ENCODE data around the gene DAZAP1. TPM values are rescaled to one million over a fixed set of nuclear protein-coding genes. Genes with fewer than 3 reads are reported as not detected.

The DAZAP1 gene
- total RNA-seq, 1 experiment from 2014 or later: 246 TPM

DNA sequence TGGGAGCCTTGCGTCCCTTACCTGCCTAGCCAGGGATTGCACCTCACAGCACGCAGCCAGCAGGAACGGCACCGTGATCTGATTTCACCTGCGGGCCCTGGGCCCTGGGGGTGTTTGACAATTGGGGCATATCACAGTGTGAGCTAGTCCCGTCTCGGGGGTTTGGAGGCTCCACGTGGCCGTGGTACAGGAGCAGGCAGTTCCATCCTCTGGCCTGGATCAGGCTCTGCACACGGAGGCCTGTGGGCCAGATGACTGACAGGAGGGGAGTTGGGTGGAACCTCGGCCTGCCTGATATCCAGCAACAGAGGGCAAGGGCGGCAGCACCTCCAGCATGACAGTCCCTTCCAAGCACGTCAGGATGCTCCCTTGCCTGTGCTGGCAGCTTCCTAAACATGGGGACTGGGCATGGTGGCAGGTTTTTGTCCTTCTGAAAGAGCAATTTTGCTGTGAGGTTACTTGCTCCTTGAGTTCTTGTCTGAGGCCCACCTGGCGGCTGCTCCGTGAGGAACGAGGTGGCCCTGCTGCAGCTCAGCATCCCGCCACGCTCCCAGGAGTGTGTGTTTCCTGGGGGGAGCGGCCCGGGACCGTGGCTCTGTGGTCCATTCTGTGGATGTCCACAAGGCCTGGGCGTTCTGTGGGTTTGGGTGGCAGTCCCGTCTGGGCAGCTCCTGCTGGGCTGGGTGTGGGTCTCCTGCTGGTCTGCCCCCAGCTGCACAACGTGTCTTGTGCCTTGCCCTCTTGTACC is 24.5 kb downstream of the DAZAP1 start:
- H3K9me3 Mint-ChIP-seq (ENCODE audit: unreplicated experiment): no peaks in the 10 kb centered on the region
- BruUV-seq (replicated peaks): no TSS peak

DNA sequence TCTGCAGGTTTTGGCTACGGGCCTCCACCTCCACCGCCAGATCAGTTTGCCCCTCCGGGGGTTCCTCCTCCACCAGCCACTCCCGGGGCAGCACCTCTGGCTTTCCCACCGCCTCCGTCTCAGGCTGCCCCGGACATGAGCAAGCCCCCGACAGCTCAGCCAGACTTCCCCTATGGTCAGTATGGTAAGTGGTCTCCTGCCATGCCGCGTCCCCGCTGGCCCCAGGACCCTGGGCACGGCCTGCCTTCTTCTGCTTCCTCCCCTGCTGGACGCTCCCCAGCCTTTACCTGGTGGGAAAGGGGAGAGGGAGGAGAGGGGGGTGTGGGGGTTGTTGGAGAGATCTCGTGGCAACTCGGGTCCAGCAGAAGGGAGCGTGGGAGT is 25.1 kb downstream of the DAZAP1 start:
- no TSS peak for BruUV-seq (replicated peaks)
- DNase-seq (ENCODE audit: unreplicated experiment): no peak
- intact Hi-C loops (cut with micrococcal nuclease): no loop called here
- no peak overlapping the region for H3K4me3 Mint-ChIP-seq (ENCODE audit: unreplicated experiment)
- no peak overlapping the region for H3K27ac Mint-ChIP-seq (ENCODE audit: low read depth, unreplicated experiment)
- H3K36me3 Mint-ChIP-seq (ENCODE audit: insufficient read depth, unreplicated experiment): peaks cover 80% of the 10 kb centered on the region
- ChIA-PET POLR2A (interaction anchor here (0.9 kb wide), 1 partner anchor 21 kb away, joined by 3 read pairs; no protein-coding TSS in a partner anchor), CTCF (no interaction called here)
- TF ChIP-seq, protein P1, sequence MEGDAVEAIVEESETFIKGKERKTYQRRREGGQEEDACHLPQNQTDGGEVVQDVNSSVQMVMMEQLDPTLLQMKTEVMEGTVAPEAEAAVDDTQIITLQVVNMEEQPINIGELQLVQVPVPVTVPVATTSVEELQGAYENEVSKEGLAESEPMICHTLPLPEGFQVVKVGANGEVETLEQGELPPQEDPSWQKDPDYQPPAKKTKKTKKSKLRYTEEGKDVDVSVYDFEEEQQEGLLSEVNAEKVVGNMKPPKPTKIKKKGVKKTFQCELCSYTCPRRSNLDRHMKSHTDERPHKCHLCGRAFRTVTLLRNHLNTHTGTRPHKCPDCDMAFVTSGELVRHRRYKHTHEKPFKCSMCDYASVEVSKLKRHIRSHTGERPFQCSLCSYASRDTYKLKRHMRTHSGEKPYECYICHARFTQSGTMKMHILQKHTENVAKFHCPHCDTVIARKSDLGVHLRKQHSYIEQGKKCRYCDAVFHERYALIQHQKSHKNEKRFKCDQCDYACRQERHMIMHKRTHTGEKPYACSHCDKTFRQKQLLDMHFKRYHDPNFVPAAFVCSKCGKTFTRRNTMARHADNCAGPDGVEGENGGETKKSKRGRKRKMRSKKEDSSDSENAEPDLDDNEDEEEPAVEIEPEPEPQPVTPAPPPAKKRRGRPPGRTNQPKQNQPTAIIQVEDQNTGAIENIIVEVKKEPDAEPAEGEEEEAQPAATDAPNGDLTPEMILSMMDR (IDR thresholded peaks at IDR 0.05; ENCODE audit: unreplicated experiment): no peak
- no peaks in the 10 kb centered on the region for H3K27me3 Mint-ChIP-seq (ENCODE audit: insufficient read depth, unreplicated experiment)
- no peaks in the 10 kb centered on the region for H3K4me1 Mint-ChIP-seq (ENCODE audit: insufficient read depth, unreplicated experiment)
- no peaks in the 10 kb centered on the region for H3K9me3 Mint-ChIP-seq (ENCODE audit: unreplicated experiment)

More for the DNA sequence above, 24.5 kb downstream of the DAZAP1 start:
- Mint-ChIP-seq H3K4me1 (ENCODE audit: insufficient read depth, unreplicated experiment) (no peaks in the 10 kb centered on the region), H3K4me3 (ENCODE audit: unreplicated experiment) (no peak overlapping the region), H3K27me3 (ENCODE audit: insufficient read depth, unreplicated experiment) (no peaks in the 10 kb centered on the region), H3K36me3 (ENCODE audit: insufficient read depth, unreplicated experiment) (peaks cover 86% of the 10 kb centered on the region), H3K27ac (ENCODE audit: low read depth, unreplicated experiment) (no peak overlapping the region)
- ChIA-PET POLR2A (interaction anchor here (0.9 kb wide), 1 partner anchor 20 kb away, joined by 3 read pairs; no protein-coding TSS in a partner anchor), CTCF (interaction anchor here (0.6 kb wide), 1 partner anchor 117 kb away, joined by 3 read pairs; no protein-coding TSS in a partner anchor)
- DNase-seq (ENCODE audit: unreplicated experiment): no peak
- TF ChIP-seq, protein P1 (IDR thresholded peaks at IDR 0.05; ENCODE audit: unreplicated experiment): no peak
- intact Hi-C loops (cut with micrococcal nuclease): no loop called here

DNA sequence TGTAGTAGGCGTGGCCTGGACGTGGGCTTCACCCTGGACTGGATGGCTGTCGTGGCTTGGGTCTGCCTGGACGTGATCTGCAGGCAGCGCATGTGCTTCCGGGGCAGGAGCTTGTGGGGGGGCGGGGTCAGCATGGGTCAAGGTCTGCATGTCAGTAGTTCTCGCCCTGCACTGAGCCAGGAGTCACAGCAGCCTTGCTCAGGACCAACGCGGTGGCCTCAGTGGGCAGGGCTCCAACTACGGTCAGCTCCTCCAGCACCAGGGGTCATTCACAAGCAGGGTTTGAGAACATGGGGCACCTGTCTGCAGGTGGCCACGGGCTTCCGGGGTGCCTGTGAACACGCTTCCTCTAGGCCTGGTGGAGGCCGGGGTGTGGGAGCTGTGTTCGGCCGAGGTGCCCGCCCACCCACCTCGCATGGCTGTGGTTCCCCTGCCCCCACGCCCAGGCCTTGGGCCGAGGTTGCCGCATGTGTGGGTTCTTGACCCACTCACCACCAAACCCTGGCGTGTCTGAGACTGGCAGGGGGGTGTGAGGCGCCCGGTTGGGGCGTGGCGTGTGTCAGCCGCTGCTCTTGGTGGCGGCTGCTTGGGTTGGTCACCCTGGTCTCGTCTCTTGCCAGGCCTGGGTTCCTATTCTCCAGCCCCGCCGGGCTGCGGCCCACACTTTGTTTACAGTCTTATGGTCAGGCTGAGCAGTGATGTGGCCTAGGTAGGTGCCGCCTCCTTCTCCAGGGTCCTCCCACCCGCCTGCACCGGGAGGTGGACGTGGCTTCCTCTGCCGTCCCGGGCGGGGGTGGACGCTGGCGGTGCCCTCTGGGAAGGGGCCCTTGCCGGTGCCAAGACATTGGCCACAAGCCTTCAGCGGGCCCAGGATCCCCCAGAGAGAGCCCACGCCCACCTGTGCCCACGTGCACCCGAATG is 26.0 kb downstream of the DAZAP1 start:
- no peak overlapping the region for H3K4me3 Mint-ChIP-seq (ENCODE audit: unreplicated experiment)
- no peaks in the 10 kb centered on the region for H3K4me1 Mint-ChIP-seq (ENCODE audit: insufficient read depth, unreplicated experiment)
- H3K36me3 Mint-ChIP-seq (ENCODE audit: insufficient read depth, unreplicated experiment): peaks cover 79% of the 10 kb centered on the region
- intact Hi-C loops (cut with micrococcal nuclease): no loop called here
- ChIA-PET POLR2A (no interaction called here), CTCF (no interaction called here)
- TF ChIP-seq, protein P1 (IDR thresholded peaks at IDR 0.05; ENCODE audit: unreplicated experiment): no peak
- H3K9me3 Mint-ChIP-seq (ENCODE audit: unreplicated experiment): no peaks in the 10 kb centered on the region
- no peaks in the 10 kb centered on the region for H3K27me3 Mint-ChIP-seq (ENCODE audit: insufficient read depth, unreplicated experiment)
- no peak overlapping the region for H3K27ac Mint-ChIP-seq (ENCODE audit: low read depth, unreplicated experiment)
- BruUV-seq (replicated peaks): no TSS peak
- DNase-seq (ENCODE audit: unreplicated experiment): no peak

DNA sequence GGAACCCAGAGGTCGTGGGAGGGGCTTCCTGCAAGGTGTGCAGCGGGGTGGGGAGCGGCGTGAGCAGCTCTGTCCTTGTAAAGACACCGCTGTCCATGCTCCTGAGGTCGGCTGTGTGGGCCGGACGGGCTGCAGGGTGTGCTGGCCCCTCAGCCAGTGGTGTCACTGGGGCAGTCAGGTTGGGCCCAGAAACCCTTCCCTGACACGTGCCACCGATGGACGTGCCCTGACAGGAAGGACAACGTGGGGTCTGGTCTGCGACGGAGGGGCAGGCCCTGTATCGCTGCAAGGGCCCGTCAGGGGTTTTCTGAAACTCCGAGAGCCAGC is 26.6 kb downstream of the DAZAP1 start:
- intact Hi-C loops (cut with micrococcal nuclease): no loop called here
- DNase-seq (ENCODE audit: unreplicated experiment): no peak
- Mint-ChIP-seq H3K27ac (ENCODE audit: low read depth, unreplicated experiment) (no peak overlapping the region), H3K4me3 (ENCODE audit: unreplicated experiment) (no peak overlapping the region), H3K27me3 (ENCODE audit: insufficient read depth, unreplicated experiment) (no peaks in the 10 kb centered on the region), H3K36me3 (ENCODE audit: insufficient read depth, unreplicated experiment) (peaks cover 77% of the 10 kb centered on the region), H3K4me1 (ENCODE audit: insufficient read depth, unreplicated experiment) (no peaks in the 10 kb centered on the region), H3K9me3 (ENCODE audit: unreplicated experiment) (no peaks in the 10 kb centered on the region)
- ChIA-PET POLR2A (no interaction called here), CTCF (no interaction called here)
- BruUV-seq (replicated peaks): no TSS peak
- TF ChIP-seq, protein P1 (IDR thresholded peaks at IDR 0.05; ENCODE audit: unreplicated experiment): no peak
